HepG2 (cell line): ENCODE data around the gene NCF4. TPM values are rescaled to one million over a fixed set of nuclear protein-coding genes. Genes with fewer than 3 reads are reported as not detected.

Experiments used
- ATAC-seq: fragments of 200-7000 bp; cut with Tn5 transposase; 3 replicates; pipeline ENCODE4 v1.9.1; 2020; ENCODE audit warnings: mild to moderate bottlenecking, moderate library complexity
- BruUV-seq: library from RNA; stranded (reverse); fragments of 400-500 nt; replicated peaks from 2 replicates; lab custom pipeline; 2021; lab: Mats Ljungman, UMichigan
- CTCF ChIA-PET: fragments of 300-600 bp; formaldehyde crosslinking; extraction: SDS; loops from one replicate; lab custom pipeline; 2021; ENCODE audit warnings: low total read pairs, inconsistent platforms, low intra/inter-chr PET ratio; lab: Yijun Ruan, JAX
- POLR2A ChIA-PET: fragments of 350-600 bp; sonication (Branson Sonifier 250); formaldehyde crosslinking; loops from one replicate; lab custom pipeline; 2020; ENCODE audit warnings: antibody characterized with exemption, inconsistent platforms; lab: Yijun Ruan, JAX
- DNase-seq: peaks from one replicate; pipeline ENCODE4 v3.0.0-alpha.2; 2015; ENCODE audit warnings: low spot score
- FAIRE-seq: peaks from 3 replicates; lab custom pipeline; 2011; peaks lifted over from hg19 to GRCh38; lab: Jason Lieb, UNC
- H2AFZ ChIP-seq: one replicate; pipeline ENCODE4 v1.6.1; 2011; ENCODE audit warnings: low read length, inconsistent platforms
- H3K27ac ChIP-seq: fragments of 300-600 bp; 3 replicates; pipeline ENCODE4 v1.8.0; 2011; ENCODE audit warnings: mixed run types, mild to moderate bottlenecking, mixed read lengths, low read length, inconsistent platforms; ENCODE audit not compliant: insufficient read depth; ENCODE audit errors: extremely low read length
- H3K27me3 ChIP-seq, 2 experiments: fragments of 200-600 bp in 1 of 2; 2 replicates in 1 of 2; 3 replicates in 1 of 2; pipeline versions ENCODE4 v1.6.0 to v1.8.0; 2011; ENCODE audit warnings: low read length in 2 of 2, mild to moderate bottlenecking in 2 of 2, moderate library complexity in 2 of 2, inconsistent platforms in 1 of 2; ENCODE audit not compliant: insufficient read depth in 2 of 2, control insufficient read depth in 1 of 2
- H3K36me3 ChIP-seq, 2 experiments: fragments of 200-600 bp in 1 of 2; replicated peaks in 1 of 2; 2 replicates in 1 of 2; 3 replicates in 1 of 2; pipeline versions ENCODE4 v1.5.1 to v1.8.0; 2011; ENCODE audit warnings: low read length in 2 of 2, inconsistent platforms in 1 of 2; ENCODE audit not compliant: insufficient read depth in 2 of 2, control insufficient read depth in 1 of 2
- H3K4me1 ChIP-seq: 2 replicates; pipeline ENCODE4 v1.5.1; 2012; ENCODE audit warnings: low read length, inconsistent platforms; ENCODE audit not compliant: insufficient read depth
- H3K4me2 ChIP-seq: 2 replicates; pipeline ENCODE4 v1.6.0; 2011; ENCODE audit warnings: low read depth, low read length, inconsistent platforms
- H3K4me3 ChIP-seq, 3 experiments: fragments of 200-600 bp in 1 of 3; sonication (generic), shearing (Covaris generic) in 1 of 3; replicated peaks in 1 of 3; 2 replicates each; pipeline ENCODE4 v1.5.1; 2011 to 2016; ENCODE audit warnings: low read length in 3 of 3, inconsistent platforms in 2 of 3, low read depth in 2 of 3, mild to moderate bottlenecking in 2 of 3, control low read depth in 1 of 3, mixed read lengths in 1 of 3; ENCODE audit not compliant: insufficient read depth in 1 of 3
- H3K79me2 ChIP-seq: one replicate; pipeline ENCODE4 v1.6.1; 2011; ENCODE audit warnings: low read length, inconsistent platforms; ENCODE audit not compliant: insufficient read depth
- H3K9ac ChIP-seq: 2 replicates; pipeline ENCODE4 v1.6.0; 2011; ENCODE audit warnings: mild to moderate bottlenecking, low read depth, low read length, inconsistent platforms; ENCODE audit not compliant: insufficient read depth
- H3K9me3 ChIP-seq: 2 replicates; pipeline ENCODE4 v1.5.1; 2012; ENCODE audit warnings: mild to moderate bottlenecking, low read length
- H4K20me1 ChIP-seq: 2 replicates; pipeline ENCODE4 v1.6.0; 2011; ENCODE audit warnings: inconsistent platforms, mild to moderate bottlenecking, low read length, moderate library complexity; ENCODE audit not compliant: insufficient read depth
- FOSL2 ChIP-seq: sonication (generic); formaldehyde crosslinking; IDR thresholded peaks from 2 replicates; pipeline ENCODE4 v1.4.0; 2020; ENCODE audit warnings: missing genetic modification reagents
- MTF1 ChIP-seq: sonication (generic); formaldehyde crosslinking; IDR thresholded peaks from 2 replicates; pipeline ENCODE4 v1.5.0; 2020; ENCODE audit warnings: missing genetic modification reagents
- MYNN ChIP-seq: sonication (generic); formaldehyde crosslinking; IDR thresholded peaks from 2 replicates; pipeline ENCODE4 v1.4.0; 2020; ENCODE audit warnings: mild to moderate bottlenecking, low read depth, missing genetic modification reagents
- ZBTB38 ChIP-seq: sonication (generic); formaldehyde crosslinking; IDR thresholded peaks from 2 replicates; pipeline ENCODE4 v1.5.1; 2020; ENCODE audit warnings: mild to moderate bottlenecking, missing genetic modification reagents
- ZNF713 ChIP-seq: sonication (generic); formaldehyde crosslinking; IDR thresholded peaks from 2 replicates; pipeline ENCODE4 v1.4.0; 2020; ENCODE audit warnings: mild to moderate bottlenecking, missing genetic modification reagents
- WGBS: methylation state at CpG from one replicate; pipeline ENCODE4 v1.1.6; 2017; ENCODE audit warnings: low lambda C conversion rate; 5-methylcytosine and 5-hydroxymethylcytosine counted together
- in situ Hi-C: cut with HindIII; loops from 2 replicates; pipeline ENCODE4 v1.10.0; 2017; ENCODE audit warnings: low pct_unique_long_range_greater_than_20kb; ENCODE audit not compliant: extremely low pct_ligation_motif_present
- intact Hi-C: fragments of 100-400 bp; cut with micrococcal nuclease; formaldehyde crosslinking; loops from one replicate; pipeline ENCODE4 v1.10.0; 2022; ENCODE audit not compliant: unreplicated experiment
- polyA plus RNA-seq, 8 experiments: library from polyadenylated mRNA; depleted of rRNA in 3 of 8; stranded (reverse) in 7 of 8; unstranded in 1 of 8; fragments of >200 nt; fragmentation: Illumina TruSeq in 4 of 8; extraction: Trizol in 4 of 8; gene quantifications; 2 replicates each; pipeline versions ENCODE4 v1.2.1 to v1.2.3, GENCODE V29; 2011 to 2016; ENCODE audit warnings: low read depth in 4 of 8, missing spikeins in 1 of 8, mixed read lengths in 1 of 8; ENCODE audit not compliant: insufficient read depth in 1 of 8
- total RNA-seq, 5 experiments: library from RNA; depleted of rRNA; stranded (reverse); fragments of >200 nt; fragmentation: Illumina TruSeq; extraction: Trizol; gene quantifications; 2 replicates each; pipeline ENCODE4 v1.2.3, GENCODE V29; 2016; ENCODE audit warnings: low read depth in 1 of 5
- TF ChIP-seq, protein P1 (sequence below): sonication (generic); formaldehyde crosslinking; IDR thresholded peaks from 2 replicates; pipeline ENCODE4 v1.4.0; 2020; ENCODE audit warnings: missing genetic modification reagents
- TF ChIP-seq, protein P2 (sequence below): sonication (generic); formaldehyde crosslinking; IDR thresholded peaks from 2 replicates; pipeline ENCODE4 v1.5.1; 2020; ENCODE audit warnings: mild to moderate bottlenecking, missing genetic modification reagents, borderline replicate concordance

The NCF4 gene
- total and polyA plus RNA-seq, 2 of the 13 experiments (the other 11 are each of a cell fraction or from before 2014, with no cell fraction given) = not detected

DNA sequence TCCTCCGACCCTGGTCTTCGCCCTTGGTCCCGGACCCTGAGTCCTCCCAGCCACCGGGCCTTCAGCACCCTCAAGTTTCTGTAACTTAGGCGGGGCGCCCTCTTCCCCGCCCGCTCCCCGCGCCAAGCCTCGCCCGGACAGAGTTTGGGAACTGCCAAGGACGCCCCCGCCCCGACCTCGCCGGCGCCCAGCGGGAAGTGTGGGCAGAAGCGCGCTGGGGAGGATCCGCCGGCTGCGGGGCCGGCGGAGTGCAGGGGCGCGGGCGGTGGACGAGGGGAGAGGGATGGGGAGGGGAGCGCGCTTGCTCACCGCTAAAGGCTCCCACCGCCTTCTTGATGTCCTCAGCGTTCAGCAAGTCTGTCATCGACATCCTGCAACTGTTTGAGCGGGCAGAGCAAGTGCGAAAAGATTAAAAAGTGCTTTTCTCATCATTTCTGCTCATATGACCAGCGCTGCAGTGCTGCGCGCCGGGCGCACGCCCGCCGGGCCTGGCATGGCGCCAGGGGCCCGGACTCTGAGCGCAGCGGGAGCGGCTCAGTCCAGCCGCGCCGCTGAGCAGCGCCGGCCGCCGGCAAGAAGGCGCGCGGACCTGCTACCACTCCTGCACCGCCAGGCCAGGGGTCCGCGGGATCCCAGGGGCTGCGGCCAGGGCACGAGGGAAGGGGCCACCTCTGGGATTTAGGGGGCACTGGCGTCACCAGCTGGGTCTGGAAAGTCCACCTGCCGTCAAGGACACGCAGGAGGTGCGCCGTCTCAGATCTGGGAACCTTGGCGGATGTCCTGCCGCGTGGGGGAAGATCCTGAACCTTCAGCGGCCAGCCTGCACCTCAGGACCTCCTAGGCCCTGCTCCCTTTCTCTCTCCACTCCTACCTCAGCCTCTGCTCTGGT is 43.9 kb upstream of the NCF4 start, which contains the start of gene PVALB (continued):
- no peak for TF ChIP-seq FOSL2 (CRISPR knock-in tag)
- TF ChIP-seq, protein P1, sequence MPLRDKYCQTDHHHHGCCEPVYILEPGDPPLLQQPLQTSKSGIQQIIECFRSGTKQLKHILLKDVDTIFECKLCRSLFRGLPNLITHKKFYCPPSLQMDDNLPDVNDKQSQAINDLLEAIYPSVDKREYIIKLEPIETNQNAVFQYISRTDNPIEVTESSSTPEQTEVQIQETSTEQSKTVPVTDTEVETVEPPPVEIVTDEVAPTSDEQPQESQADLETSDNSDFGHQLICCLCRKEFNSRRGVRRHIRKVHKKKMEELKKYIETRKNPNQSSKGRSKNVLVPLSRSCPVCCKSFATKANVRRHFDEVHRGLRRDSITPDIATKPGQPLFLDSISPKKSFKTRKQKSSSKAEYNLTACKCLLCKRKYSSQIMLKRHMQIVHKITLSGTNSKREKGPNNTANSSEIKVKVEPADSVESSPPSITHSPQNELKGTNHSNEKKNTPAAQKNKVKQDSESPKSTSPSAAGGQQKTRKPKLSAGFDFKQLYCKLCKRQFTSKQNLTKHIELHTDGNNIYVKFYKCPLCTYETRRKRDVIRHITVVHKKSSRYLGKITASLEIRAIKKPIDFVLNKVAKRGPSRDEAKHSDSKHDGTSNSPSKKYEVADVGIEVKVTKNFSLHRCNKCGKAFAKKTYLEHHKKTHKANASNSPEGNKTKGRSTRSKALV (CRISPR knock-in tag) = peak; percentile 87

DNA sequence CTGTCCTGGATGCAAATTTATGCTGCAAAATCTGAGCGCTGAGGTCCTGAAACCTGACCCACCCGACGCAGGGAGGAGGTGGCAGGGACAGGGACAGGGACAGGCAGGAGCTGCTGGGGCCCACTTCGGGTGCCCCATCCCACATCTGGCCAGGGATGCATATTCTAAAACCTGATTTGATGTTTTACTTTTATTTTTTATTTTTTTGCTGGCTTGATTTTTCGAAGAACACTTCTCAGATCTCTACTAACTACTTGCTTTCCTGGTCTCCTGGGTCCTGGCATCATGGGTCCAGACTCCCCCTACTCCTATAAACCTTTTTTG is 43.3 kb upstream of the NCF4 start:
- Histone ChIP-seq H2AFZ (no peak overlapping the region), H3K4me2 (no peak overlapping the region), H3K4me3 (no peak overlapping the region), H3K9ac (no peak overlapping the region), H3K36me3 (no peaks in the 10 kb centered on the region), H3K4me1 (no peaks in the 10 kb centered on the region), H4K20me1 (no peaks in the 10 kb centered on the region), H3K79me2 (no peaks in the 10 kb centered on the region), H3K27ac (no peak overlapping the region), H3K27me3 (peaks cover 5 to 70% of the 10 kb centered on the region in 2 experiments; a peak in 4 of 5 replicates), H3K9me3 (no peaks in the 10 kb centered on the region)
- intact Hi-C loops = no loop called here
- WGBS = 2% methylated on average over 5 of the region's 5 CpGs
- ATAC-seq (no peak), DNase-seq (no peak), FAIRE-seq (no peak)
- in situ Hi-C loops = no loop called here
- POLR2A ChIA-PET = no interaction called here
- BruUV-seq = no TSS peak
- no peak for TF ChIP-seq ZNF713 (CRISPR knock-in tag)
- TF ChIP-seq MTF1 (CRISPR knock-in tag) = no peak
- no peak for TF ChIP-seq ZBTB38
- TF ChIP-seq, protein P2, sequence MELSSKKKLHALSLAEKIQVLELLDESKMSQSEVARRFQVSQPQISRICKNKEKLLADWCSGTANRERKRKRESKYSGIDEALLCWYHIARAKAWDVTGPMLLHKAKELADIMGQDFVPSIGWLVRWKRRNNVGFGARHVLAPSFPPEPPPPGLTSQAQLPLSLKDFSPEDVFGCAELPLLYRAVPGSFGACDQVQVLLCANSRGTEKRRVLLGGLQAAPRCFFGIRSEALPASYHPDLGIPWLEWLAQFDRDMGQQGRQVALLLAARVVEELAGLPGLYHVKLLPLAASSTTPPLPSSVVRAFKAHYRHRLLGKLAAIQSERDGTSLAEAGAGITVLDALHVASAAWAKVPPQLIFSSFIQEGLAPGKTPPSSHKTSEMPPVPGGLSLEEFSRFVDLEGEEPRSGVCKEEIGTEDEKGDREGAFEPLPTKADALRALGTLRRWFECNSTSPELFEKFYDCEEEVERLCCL = no peak
- TF ChIP-seq MYNN (CRISPR knock-in tag) = no peak
- CTCF ChIA-PET = no interaction called here
